GM19193 (cell line): ENCODE data around the gene TRIM13.

Experiments used
- POLR2A ChIP-seq: IDR thresholded peaks from 4 replicates; pipeline ENCODE4 v1.6.1; 2011; ENCODE audit not compliant: insufficient read depth, insufficient read length; ENCODE audit errors: extremely low read depth

The TRIM13 gene

GRCh38 chr13:49996951-49997895 is at the start of gene TRIM13:
TRIM13 (plus strand) TSS chr13:49997042; CDS start chr13:50011941, 14,899 bp downstream.
- TF ChIP-seq POLR2A = peak; percentile 80

- TF ChIP-seq POLR2A = no peak
Measured at GRCh38 chr13:49951754-49952535, 44.9 kb upstream of the TRIM13 start.

- no peak for TF ChIP-seq POLR2A
Measured at GRCh38 chr13:49953560-49953959, 43.3 kb upstream of the TRIM13 start.

GRCh38 chr13:49954674-49955455 is 42.0 kb upstream of the TRIM13 start:
- no peak for TF ChIP-seq POLR2A

GRCh38 chr13:49956131-49956530 is 40.7 kb upstream of the TRIM13 start:
- no peak for TF ChIP-seq POLR2A

GRCh38 chr13:49958321-49958720 is 38.5 kb upstream of the TRIM13 start:
- no peak for TF ChIP-seq POLR2A

- TF ChIP-seq POLR2A = no peak
Measured at GRCh38 chr13:49967456-49967855, 29.4 kb upstream of the TRIM13 start.

- no peak for TF ChIP-seq POLR2A
Measured at GRCh38 chr13:49972709-49973108, 24.1 kb upstream of the TRIM13 start.

- no peak for TF ChIP-seq POLR2A
Measured at GRCh38 chr13:49975826-49976225, 21.0 kb upstream of the TRIM13 start.

- no peak for TF ChIP-seq POLR2A
Measured at GRCh38 chr13:49976314-49977258, 20.3 kb upstream of the TRIM13 start.

- no peak for TF ChIP-seq POLR2A
Measured at GRCh38 chr13:49977992-49978391, 18.9 kb upstream of the TRIM13 start.

GRCh38 chr13:49980266-49980665 is 16.6 kb upstream of the TRIM13 start:
- TF ChIP-seq POLR2A = no peak

GRCh38 chr13:49985129-49985528 is 11.7 kb upstream of the TRIM13 start:
- TF ChIP-seq POLR2A = no peak

GRCh38 chr13:49986471-49986870 is 10.4 kb upstream of the TRIM13 start:
- TF ChIP-seq POLR2A = no peak
